GM18873 (cell line): ENCODE results near the gene ARAP1.

ENCODE experiments used
- ATAC-seq: cut with Tn5 transposase; IDR thresholded peaks from one replicate; pipeline ENCODE4 v1.9.1; 2021; ENCODE audit warnings: mild to moderate bottlenecking, moderate library complexity, moderate number of reproducible peaks; ENCODE audit not compliant: unreplicated experiment, low FRiP score

The ARAP1 gene

DNA sequence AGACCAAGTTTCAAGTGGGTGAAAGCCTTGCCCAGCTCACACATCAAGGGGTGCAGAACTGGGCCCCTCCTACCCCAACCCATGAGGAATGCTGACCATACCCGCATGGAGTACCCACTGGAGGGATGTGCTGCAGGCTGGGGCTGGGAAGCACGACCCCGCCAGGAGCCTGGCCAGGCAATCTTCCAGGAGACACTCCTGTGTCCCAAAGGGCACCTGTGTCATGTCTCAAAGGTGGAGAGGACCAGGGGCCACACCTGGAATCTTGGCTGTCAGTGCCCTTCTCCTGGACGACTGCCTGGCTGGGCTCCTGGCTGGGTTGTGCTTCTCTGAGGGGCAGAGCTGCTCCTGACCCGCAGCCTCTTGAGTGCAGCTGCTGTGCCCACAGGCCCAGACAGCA, 6.7 kb downstream of the ARAP1 start:
- ATAC-seq: no peak

- no peak for ATAC-seq
These were observed 7.7 kb downstream of the ARAP1 start for GRCh38 chr11:72744474-72744873.

DNA sequence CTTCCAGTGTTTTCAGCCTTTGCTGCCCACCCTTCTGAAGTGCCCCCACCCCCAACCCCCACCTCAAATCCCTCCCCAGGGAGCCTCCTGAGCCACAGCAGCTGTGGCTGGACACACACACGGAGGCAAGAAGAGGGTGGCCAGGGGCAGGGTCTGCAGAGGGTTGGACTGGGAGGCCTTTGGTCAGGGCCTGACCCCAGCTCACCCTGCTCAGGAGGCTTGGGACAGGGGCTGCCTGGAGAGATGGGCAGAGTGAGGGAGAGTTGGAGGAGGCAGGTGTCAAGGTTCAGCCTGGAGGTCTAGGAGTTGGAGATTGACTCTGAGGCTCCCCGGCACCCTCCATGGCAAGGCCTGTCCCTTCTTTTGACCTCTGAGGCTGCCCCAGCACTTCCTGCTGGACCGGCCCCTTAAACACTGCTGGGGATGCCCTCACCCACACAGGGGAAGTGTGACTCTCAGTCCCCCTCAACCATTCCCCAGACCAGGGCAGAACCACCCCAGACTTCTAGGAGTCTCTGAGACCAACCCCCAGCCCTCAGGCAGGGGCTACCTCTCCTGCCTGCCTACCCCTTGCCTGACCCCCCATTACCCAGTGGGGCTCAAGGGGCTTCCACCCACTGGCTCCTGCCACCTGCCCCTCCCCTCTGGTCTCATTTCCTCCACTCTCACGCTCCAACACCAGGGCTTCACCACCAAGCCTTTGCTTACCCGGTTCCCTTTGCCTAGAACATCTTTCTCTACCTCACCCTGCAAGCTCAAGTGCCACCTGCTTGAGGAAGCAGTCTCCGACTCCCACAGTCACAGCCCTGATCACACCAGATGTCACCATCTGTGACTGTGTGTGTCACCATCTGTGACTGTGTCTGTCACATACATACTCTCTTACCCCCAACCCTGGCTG, 8.6 kb downstream of the ARAP1 start:
- peak; percentile 42 for ATAC-seq

GRCh38 chr11:72742513-72743320, 9.5 kb downstream of the ARAP1 start:
- ATAC-seq: no peak

GRCh38 chr11:72741849-72742512, 10.2 kb downstream of the ARAP1 start:
- no peak for ATAC-seq

DNA sequence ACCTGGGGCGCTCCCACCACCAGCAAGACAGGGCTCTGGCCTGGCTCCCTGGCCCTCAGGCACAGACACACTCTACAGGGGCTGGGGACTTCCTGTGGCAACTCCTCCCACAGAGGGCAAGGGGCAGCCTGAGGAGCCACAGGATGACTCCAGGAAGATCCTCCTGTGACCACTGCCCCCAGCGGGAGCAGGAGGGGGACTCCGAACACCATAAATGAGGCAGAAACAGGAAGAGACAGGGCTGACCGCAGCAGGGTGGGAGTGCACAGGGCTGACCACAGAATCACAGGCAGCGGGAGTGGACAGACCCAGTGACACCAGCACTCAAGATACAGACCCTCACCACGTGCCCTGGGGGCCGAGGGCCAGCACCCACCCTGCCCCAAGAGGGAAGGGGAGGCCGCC, 10.8 kb downstream of the ARAP1 start:
- ATAC-seq: no peak

DNA sequence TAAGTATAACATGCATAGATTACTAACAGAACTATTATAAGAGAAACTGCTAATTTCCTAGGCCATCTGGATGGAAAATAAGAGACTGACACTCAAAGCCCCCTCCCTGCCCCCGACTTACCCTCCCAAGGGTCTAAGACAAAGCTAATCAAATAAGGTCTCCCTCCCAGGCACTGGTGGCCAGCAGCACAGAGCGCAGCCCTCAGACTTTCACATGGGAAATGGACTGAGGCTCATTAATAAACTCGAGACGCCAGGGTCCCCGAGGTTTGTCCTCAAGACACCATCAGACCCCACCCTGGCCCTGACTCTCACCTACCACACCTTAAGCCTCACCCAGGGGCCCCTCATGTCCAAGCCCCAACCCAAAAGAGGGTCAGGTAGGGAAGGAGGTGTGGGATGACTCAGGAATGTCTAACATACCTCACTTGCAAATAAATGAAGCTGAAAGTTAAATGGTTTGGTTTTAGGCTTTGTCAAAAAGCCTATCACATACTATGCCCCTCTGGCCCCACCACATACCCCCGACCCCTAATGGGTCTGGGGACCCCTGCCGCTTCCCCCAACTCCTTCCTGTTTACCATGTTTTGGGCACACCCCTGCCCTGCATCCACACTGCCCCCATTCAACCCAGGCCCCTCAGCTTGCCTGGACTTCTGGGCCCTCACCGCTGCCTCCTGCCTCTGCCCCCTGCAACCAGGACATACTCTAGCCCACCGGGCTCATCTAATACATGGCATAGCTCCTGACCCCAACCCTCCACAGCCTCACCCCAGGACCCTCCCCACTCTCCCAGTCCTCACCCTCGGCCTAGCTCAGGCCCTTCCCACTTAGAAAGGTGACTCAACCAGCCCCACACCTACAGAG, 11.4 kb downstream of the ARAP1 start:
- no peak for ATAC-seq

DNA sequence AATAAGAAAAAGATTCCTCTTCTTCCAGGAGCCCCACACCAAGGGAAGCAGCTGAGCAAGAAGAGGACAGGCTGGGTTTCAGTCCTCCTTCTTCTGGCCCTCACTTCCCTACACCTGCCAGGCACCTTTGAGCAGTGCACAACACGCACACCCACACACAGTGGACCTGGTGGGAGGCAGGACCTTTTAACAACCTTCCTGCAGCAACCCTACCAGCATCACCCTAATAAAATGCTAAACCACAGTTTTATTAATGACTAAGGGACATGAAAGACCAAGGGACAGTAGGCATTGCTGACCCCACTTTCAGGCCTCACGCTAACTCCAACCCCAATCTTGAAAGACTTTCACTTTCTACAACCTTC, 12.2 kb downstream of the ARAP1 start:
- no peak for ATAC-seq

- ATAC-seq: no peak
These were observed 12.8 kb downstream of the ARAP1 start for GRCh38 chr11:72739240-72740059.

GRCh38 chr11:72738199-72739141, 13.7 kb downstream of the ARAP1 start:
- no peak for ATAC-seq

DNA sequence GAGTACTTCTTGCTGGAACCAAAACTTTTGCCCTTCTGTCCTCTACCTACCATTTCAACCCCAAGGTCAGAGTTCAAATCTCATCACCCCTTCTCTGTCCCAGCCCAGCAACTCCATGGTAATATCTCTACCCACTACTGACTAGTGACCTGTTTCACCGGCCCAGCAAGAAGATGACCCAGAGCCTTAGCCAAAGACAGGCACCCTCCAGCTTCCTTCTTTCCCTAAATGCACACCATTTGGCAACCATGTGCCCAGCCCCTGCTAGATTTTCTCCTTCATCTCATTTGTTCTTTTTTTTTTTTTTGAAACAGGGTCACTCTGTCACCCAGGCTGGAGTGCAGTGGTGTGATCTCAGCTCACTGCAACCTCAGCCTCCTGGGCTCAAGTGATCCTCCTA, 14.9 kb downstream of the ARAP1 start:
- ATAC-seq: no peak

GRCh38 chr11:72736452-72737069, 15.6 kb downstream of the ARAP1 start:
- ATAC-seq: no peak

DNA sequence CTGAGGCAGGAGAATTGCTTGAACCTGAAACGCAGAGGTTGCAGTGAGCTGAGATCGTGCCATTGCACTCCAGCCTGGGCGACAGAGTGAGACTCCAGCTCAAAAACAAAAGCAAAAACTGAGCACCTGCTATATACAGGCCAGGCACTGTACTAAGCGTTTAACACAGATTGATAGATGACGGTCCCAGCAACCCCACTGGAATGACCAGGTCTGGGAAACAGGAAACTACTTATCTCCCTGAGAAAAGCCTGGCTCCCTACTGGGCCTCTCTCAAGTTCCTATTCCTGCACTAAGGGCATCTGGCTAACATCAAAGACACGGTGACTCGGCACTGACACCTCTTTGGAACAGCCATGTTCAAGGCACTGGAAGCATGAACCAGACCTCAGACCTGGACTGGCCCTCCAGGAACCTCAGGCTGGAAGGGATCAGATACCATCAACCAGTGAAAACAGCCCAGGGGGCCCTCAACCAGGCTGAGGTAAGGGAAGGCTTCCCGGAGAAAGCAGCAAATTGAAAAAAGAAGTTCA, 16.6 kb downstream of the ARAP1 start:
- ATAC-seq: no peak

DNA sequence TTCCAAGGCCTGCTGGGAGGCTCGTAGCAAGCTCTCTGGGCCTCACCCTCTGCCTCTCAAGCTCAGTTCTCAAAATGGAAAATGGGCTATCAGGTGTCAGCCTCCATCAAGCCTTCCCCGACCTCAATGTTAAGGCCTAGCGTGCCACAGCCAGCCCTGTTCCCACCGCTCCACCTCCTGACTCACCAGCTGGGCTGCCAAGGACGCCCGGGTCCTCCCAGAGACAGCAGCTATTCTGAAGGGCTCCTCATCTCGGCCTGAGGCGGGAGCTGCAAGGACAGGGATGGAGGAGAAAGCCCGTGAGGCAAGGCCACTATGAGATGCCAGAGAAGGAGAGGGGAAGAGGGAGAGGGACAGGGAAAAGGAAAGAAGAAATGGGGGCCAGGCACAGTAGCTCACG, 19.9 kb downstream of the ARAP1 start:
- no peak for ATAC-seq

DNA sequence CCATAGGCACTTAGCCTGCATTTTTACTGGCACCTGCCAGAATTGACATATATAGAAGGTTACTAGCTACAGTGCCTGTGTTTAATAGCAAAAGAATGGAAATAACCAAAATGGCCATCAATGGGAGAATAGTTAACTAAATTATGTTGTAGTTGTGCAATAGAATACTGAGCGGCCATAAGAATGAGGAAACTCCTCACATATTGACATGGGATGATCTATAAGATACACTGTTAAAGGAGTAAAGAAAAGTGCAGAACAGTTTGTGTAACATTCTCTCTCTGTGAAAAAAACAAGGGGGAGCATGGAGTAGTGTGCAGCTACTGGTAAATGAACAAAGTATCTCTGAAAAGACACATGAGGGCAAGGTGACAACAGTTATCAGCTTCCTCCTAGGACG, 21.5 kb downstream of the ARAP1 start:
- no peak for ATAC-seq

- ATAC-seq: no peak
These were observed 22.0 kb downstream of the ARAP1 start for GRCh38 chr11:72730243-72730642.

DNA sequence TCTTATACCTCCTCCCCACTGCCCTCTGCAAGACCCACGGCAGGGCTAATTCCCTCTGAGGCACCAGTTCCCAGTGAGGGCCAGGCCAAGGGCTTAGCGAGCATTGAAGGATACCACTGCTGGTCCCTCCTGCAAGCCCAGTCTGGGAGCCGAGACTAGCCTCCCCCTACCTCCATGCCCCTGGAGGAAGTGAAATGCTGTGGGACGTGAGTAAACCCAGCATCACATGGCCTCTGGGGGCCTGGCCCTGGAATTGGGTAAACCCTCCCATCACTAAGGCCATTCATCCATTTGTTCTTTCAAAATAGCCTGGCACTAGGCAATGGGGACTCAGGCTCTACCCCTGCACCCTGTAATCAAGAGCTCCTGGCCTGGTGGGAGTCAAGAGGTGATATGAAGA, 24.7 kb downstream of the ARAP1 start:
- ATAC-seq: no peak
